Right atrium auricular region (tissue), 2 donors: ENCODE measurements around the gene DEK. TPM values are rescaled to one million over a fixed set of nuclear protein-coding genes. Genes with fewer than 3 reads are reported as not detected.

Experiments used
- DNase-seq: peaks from one replicate; pipeline ENCODE4 v3.0.0-alpha.2; 2019; ENCODE audit warnings: low spot score
- H3K27ac ChIP-seq, 2 donors: fragments of 200-600 bp; sonication (generic); 1 replicate in 1 of 2; 2 replicates in 1 of 2; pipeline ENCODE4 v1.5.1; 2016 to 2019
- H3K27me3 ChIP-seq, 2 donors: fragments of 200-600 bp; sonication (generic); one replicate each; pipeline versions ENCODE4 v1.5.1 to v1.6.0; 2017 to 2019
- H3K36me3 ChIP-seq: fragments of 200-600 bp; sonication (generic); one replicate; pipeline ENCODE4 v1.5.1; 2016
- H3K4me1 ChIP-seq, 2 donors: fragments of 200-600 bp; sonication (generic); one replicate each; pipeline versions ENCODE4 v1.5.1 to v1.6.0; 2017 to 2019
- H3K4me3 ChIP-seq, 2 donors: fragments of 200-600 bp; sonication (generic); 1 replicate in 1 of 2; 2 replicates in 1 of 2; pipeline ENCODE4 v1.5.1; 2017 to 2019; ENCODE audit warnings: mild to moderate bottlenecking in 1 of 2, moderate library complexity in 1 of 2
- H3K9me3 ChIP-seq, 2 donors: fragments of 200-600 bp; sonication (generic); one replicate each; pipeline ENCODE4 v1.5.1; 2019
- CTCF ChIP-seq, 2 donors: fragments of 200-600 bp; sonication (generic); IDR thresholded peaks; one replicate each; pipeline ENCODE4 v1.5.1; 2019; ENCODE audit warnings: antibody characterized with exemption in 2 of 2
- total RNA-seq, 2 donors: library from RNA; depleted of rRNA; stranded (reverse); fragments of >200 nt; gene quantifications; one replicate each; pipeline ENCODE4 v1.1.0, GENCODE V29; 2016

Gene DEK
- total RNA-seq, 2 donors from 2014 or later = 94.7 to 109 TPM

GRCh38 chr6:18245642-18246041 lies 18.7 kb downstream of the DEK start:
- Histone ChIP-seq H3K4me1 (peaks cover 0 to 7% of the 10 kb centered on the region in 2 donors), H3K27ac (no peak overlapping the region), H3K4me3 (no peak overlapping the region), H3K27me3 (no peaks in the 10 kb centered on the region), H3K9me3 (no peaks in the 10 kb centered on the region), H3K36me3 (peaks cover 54% of the 10 kb centered on the region)
- DNase-seq = no peak
- no peak for TF ChIP-seq CTCF (IDR thresholded peaks at IDR 0.05)

DNA sequence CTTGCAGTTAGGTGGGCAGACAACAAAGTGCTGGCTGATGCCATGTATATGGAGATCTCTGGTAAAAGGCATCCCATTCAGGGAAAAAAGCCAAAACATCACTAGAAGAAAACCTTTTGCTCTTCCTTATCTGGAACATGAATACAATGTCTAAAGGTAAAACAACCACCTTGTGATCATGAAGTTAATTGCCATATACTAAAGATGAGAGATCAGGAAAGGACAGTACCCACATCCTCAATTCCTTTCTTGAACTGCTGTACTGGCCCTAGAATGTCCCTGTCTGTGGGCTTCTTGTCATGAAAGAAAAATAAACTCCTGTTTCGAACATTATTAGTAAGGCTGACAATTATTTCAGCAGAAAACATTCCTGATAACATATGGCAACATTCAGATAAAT lies 19.3 kb downstream of the DEK start:
- Histone ChIP-seq H3K36me3 (peaks cover 54% of the 10 kb centered on the region), H3K4me1 (peaks cover 0 to 7% of the 10 kb centered on the region in 2 donors), H3K9me3 (no peaks in the 10 kb centered on the region), H3K4me3 (no peak overlapping the region), H3K27me3 (no peaks in the 10 kb centered on the region), H3K27ac (no peak overlapping the region)
- DNase-seq = no peak
- no peak for TF ChIP-seq CTCF (IDR thresholded peaks at IDR 0.05)

GRCh38 chr6:18244251-18244650 lies 20.1 kb downstream of the DEK start:
- Histone ChIP-seq H3K27ac (no peak overlapping the region), H3K27me3 (no peaks in the 10 kb centered on the region), H3K4me1 (peaks cover 0 to 7% of the 10 kb centered on the region in 2 donors), H3K36me3 (peaks cover 47% of the 10 kb centered on the region), H3K9me3 (no peaks in the 10 kb centered on the region), H3K4me3 (no peak overlapping the region)
- TF ChIP-seq CTCF (IDR thresholded peaks at IDR 0.05) = no peak
- no peak for DNase-seq

GRCh38 chr6:18243302-18243893 lies 20.9 kb downstream of the DEK start:
- H3K4me3 ChIP-seq = no peak overlapping the region
- H3K4me1 ChIP-seq = peaks cover 0 to 7% of the 10 kb centered on the region in 2 donors
- peaks cover 46% of the 10 kb centered on the region for H3K36me3 ChIP-seq
- no peak overlapping the region for H3K27ac ChIP-seq
- no peak for DNase-seq
- H3K27me3 ChIP-seq = no peaks in the 10 kb centered on the region
- no peaks in the 10 kb centered on the region for H3K9me3 ChIP-seq
- TF ChIP-seq CTCF (IDR thresholded peaks at IDR 0.05) = no peak

GRCh38 chr6:18242062-18242851 lies 22.1 kb downstream of the DEK start:
- Histone ChIP-seq H3K9me3 (no peaks in the 10 kb centered on the region), H3K4me3 (no peak overlapping the region), H3K27ac (no peak overlapping the region), H3K36me3 (peaks cover 44% of the 10 kb centered on the region), H3K27me3 (no peaks in the 10 kb centered on the region), H3K4me1 (peaks cover 0 to 7% of the 10 kb centered on the region in 2 donors)
- no peak for TF ChIP-seq CTCF (IDR thresholded peaks at IDR 0.05)
- no peak for DNase-seq
